RPMI8226 (cell line): ENCODE data around the gene ADIPOR1.
"Not testable (repeated sequence)": the region's sequence is repeated elsewhere in the genome, so short reads cannot be mapped to it uniquely, and the experiment has no call there.

Experiments used
- DNase-seq: peaks from one replicate; pipeline ENCODE4 v3.0.0-alpha.2; 2015

ADIPOR1 gene

DNA sequence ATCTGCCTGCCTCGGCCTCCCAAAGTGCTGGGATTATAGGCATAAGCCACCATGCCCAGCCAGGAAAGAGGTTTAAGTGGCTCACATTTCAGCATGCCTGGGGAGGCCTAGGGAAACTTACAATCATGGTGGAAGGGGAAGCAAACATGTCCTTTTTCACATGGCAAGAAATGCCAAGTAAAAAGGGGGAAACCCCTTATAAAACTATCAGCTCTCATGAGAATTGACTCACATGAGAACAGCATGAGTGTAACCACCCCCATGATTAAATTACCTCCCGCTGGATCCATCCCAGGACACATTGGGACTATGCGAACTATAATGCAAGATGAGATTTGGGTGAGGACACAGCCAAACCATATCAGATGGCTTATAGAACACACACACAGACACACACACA is 22.3 kb downstream of the ADIPOR1 start:
- DNase-seq, result no peak

DNA sequence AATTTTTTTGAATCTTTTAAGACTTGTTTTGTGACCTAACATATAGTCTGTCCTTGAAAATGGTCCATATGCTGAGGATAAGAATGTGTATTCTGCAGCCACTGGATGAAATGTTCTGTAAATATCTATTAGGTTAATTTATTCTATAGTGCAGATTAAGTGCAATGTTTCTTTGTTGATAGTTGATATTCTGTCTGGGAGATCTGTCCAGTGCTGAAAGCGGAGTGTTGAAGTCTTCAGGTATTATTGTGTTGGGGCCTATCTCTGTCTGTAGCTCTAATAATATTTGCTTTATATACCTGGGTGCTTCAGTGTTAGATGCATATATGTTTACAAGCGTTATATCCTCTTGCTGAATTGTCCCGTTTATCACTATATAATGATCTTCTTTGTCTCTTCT is 23.4 kb downstream of the ADIPOR1 start:
- no peak for DNase-seq

DNA sequence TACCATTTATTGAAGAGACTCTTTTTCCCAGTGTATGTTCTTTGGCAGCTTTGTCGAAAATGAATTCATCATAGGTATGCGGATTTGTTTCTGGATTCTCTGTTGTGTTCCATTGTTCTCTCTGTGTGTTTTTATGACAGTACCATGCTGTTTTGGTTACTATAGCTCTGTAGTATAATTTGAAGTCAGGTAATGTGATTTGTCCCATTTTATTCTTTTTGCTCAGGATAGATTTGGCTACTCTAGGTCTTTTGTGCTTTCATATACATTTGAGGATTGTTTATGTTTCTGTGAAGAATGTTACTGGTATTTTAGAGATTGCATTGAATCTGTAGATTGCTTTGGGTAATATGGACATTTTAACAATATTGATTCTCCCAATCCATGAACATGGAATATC is 25.6 kb downstream of the ADIPOR1 start:
- DNase-seq, result no peak

DNA sequence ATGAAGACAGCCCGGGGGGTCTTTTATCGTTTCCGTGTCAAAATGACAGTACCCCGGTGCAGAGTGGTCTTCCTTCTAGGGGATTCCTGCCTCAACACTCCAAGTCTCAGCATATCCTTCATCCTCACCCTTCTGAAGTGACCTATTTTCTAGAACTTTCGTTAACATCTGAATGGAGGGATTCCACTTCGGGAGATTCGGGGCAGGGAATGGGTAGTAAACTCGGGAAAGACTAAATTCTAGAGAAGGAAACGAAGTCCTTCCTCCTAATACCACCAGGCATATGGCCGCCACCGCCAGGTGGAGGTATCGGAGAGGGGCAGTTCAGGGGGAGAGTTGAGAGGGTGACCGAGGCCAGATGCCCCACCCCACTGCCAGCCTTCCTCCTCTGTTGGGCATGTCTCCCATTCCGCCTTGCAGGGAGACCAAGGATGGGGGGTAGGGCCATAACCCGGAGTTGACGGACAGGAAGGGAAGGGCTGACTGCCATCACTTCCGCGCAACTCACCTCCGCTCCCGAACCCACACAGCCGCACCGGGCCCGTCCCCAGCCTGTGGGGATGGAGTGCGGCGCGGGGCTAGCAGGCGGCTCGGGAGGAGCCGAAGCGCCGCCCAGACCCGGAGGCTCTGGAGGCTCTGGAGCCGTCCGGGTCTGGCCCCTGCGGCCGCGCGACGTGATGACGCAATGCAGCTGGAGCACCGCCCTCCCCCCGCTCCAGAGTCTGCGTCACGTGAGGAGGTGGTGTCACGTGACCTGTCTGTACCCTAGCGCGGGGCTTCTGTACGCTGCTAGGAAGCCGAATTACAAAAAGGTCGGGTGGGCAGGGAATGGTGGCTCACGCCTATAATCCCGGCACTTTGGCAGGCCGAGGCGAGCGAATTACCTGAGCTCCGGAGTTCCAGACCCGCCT is 31.3 kb downstream of the ADIPOR1 start, which contains the start of gene KLHL12:
Gene KLHL12, minus strand, starts transcription at position 654 of the 911 bp plus-strand sequence. CDS start 2,072 bp downstream, outside the sequence.
- DNase-seq, result peak; percentile 99

DNA sequence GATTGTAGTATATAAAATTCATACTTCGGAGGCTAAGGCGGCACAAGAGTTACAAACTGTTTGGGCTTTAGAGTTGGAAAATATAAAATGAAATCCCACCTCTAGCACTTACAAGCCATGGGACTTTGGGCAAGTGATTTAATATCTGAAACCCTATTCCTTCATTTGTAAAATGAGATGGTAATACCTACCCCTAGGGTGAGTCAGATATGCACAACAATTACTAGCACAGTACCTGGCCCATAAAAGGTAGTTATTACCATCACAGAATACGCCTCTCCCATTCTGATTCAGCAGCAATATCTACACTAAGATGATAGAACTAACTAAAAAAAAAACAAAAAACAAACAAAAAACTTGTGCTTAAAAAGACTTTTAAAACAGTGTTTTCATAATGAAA is 34.6 kb downstream of the ADIPOR1 start:
- no peak for DNase-seq

DNA sequence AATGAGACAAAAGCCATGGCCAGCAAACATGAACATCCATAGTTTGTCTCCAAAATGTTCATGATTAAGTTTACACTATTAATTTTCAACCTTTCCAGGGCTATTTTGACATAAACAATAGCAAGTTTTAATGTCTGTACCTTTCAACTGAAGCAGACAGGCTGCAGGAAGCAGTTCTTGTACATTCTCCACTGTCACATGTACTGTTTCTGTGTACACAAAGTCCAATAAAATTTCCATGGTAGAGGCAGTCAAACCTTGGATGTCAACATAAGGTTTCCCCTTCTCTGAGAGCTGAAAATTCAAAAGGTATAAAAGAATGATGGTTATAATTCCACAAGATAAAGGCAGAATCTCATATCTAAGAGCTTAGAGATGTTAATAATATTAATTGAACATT is 38.5 kb downstream of the ADIPOR1 start:
- DNase-seq, result no peak

DNA sequence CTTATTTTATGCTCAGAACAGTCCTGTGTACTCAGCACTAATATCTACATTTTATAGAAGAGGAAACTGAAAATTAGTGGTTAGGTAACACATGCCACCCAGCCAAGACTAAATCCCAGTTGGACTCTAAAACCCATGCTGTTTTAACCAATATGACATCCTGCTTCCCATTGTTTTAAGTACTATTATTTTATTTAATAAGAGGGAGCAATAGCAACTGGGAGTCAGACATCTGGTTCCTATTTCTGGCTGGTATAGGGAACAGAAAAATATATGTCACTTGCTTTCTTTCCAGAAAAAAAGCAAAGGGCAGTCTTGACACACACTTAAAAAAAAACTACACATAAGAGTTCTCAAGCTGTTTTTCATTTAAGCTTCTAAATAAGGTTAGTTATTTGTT is 43.0 kb downstream of the ADIPOR1 start:
- no peak for DNase-seq

DNA sequence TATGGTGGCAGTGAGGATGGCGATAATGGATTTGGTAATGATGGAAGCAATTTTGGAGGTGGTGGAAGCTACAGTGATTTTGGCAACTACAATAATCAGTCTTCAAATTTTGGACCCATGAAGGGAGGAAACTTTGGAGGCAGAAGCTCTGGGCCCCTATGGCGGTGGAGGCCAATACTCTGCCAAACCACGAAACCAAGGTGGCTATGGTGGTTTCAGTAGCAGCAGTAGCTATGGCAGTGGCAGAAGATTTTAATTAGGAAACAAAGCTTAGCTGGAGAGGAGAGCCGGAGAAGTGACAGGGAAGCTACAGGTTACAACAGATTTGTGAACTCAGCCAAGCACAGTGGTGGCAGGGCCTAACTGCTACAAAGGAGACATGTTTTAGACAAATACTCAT is 45.6 kb downstream of the ADIPOR1 start:
- DNase-seq, result not testable (repeated sequence)

DNA sequence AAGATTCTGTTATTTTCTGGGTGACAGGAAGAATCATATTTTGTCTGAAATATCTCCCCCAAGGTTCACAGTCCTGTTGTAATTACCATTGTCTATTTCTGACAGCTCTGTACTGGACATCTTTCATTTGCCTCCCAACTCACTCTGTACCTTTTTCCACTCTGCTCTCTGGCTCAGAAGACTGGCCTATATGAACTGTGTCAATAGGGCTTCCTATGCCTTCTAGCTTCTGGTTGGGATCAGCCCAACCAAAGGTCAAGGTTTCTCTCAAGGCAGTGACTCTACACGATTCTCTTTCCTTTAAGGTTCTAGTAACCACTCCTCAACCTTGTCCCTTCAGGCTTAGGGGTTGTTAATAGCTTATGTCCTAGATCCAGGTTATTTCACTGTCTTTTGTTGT is 48.6 kb downstream of the ADIPOR1 start:
- DNase-seq, result no peak

DNA sequence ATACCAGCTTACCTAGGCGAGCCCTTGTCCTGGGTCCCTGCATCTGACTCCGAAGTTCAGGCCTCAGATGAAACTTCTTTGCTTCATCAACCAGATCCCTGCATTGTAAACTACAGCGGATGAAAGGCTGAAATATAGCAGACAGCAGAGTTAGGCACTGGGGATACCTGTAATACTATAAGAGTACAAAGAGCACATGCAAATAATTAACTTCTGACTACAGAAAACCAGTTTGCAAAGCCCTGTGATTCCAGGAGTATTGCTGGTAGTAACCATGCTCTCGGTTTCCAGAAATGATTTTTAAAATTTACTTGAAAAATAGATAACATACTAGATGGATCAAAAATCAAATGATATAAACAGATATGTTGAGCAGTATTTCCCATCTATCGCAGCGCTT is 49.1 kb downstream of the ADIPOR1 start:
- no peak for DNase-seq

DNA sequence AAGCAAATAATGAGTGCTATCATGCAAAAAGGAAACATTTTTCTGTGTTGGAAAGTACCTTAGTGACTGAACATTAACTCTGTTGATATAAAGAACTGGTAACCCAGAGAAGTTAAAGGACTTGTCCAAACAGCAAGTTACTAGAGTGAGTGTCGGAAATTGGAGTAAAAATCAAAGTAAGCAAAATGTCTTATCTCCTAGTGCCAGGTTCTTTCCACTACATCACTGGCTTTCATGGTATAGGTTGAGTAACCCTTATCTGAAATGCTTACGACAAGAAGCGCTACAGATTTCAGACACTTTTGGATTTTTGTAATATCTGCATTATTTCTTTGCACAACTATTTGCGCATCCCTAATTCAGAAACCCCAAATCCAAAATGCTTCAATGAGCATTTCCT is 52.8 kb downstream of the ADIPOR1 start:
- no peak for DNase-seq

DNA sequence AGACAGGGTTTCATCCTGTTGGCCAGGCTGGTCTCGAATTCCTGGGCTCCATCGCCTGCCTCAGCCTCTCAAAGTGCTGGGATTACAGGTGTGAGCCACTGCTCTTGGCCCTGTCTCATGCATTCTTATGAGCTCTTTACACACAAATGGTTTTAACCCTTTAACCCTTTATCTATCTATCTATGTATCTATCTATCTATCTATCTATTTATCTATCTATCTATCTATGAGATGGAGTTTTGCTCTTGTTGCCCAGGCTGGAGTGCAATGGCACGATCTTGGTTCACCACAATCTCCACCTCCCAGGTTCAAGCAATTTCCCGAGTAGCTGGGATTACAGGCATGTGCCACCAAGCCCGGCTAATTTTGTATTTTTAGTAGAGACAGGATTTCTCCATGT is 54.3 kb downstream of the ADIPOR1 start:
- not testable (repeated sequence) for DNase-seq

DNA sequence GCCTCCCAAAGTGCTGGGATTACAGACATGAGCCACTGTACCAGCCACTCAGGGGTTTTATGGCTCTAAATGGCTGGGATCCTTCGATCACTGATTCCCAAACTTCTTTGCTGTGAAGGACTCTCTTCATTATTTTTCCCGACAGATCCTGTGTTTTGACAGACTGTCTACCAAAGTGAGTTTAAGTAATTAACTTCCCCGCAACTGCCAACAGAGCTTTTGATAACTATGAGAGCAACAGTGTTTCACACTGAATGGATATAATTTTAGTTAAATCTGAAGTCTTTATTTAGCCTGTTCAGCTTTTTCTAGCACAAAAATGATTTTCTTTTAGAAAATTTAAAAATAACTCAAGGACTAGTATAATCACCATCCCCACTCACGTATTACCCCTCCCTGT is 56.6 kb downstream of the ADIPOR1 start:
- DNase-seq, result no peak

DNA sequence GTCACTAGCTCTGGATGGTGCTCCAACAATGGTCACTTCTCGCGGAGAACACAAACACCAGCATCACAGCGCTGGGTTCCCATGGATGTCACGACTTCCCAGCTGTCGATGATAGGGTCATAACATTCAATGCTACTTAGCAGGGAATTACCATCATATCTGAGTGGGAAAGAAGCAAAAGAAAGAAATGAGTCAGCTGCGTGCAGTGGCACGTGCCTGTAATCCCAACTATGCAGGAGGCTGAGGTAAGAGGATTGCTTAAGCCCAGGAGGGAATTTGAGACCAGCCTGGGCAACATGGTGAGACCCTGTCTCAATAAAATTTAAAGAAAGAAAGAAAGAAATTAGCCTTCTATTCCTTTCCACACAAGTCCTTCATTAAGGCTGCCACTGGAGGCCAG is 65.6 kb downstream of the ADIPOR1 start:
- DNase-seq, result no peak
